ENCODE data around the gene SNTB2.
"Not testable (repeated sequence)": the region's sequence is repeated elsewhere in the genome, so short reads cannot be mapped to it uniquely, and the experiment has no call there.

Gene SNTB2

DNA sequence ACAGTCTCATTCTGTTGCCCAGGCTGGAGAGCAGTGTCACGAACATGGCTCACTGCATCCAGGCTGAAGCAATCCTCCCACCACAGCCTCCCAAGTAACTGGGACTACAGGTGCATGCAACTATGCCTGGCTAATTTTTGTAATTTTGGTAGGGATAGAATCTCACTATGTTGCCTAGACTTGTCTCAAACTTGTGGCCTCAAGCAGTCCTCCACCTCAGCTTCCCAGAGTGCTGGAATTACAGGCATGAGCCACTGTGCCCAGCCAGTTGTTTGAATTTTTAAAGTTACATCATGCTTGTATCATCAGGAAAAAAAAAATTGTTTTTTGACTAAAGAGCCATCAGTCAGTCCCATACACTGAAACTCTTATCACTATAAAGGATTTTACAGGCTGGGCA is 107.1 kb downstream of the SNTB2 start:
- DNase-seq, result no peak

DNA sequence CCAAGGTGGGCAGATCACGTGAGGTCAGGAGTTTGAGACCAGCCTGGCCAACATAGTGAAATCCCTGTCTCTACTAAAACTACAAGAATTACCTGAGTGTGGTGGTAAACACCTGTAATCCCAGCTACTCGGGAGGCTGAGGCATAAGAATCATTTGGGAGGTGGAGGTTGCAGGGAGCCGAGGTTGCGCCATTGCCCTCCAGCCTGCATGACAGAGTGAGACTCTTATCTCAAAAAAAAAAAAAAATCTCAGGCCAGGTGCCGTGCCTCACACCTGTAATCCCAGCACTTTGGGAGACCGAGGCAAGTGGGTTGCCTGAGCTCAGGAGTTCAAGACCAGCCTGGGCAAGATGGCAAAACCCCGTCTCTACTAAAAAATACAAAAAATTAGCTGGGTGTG is 109.8 kb downstream of the SNTB2 start:
- not testable (repeated sequence) for DNase-seq

DNA sequence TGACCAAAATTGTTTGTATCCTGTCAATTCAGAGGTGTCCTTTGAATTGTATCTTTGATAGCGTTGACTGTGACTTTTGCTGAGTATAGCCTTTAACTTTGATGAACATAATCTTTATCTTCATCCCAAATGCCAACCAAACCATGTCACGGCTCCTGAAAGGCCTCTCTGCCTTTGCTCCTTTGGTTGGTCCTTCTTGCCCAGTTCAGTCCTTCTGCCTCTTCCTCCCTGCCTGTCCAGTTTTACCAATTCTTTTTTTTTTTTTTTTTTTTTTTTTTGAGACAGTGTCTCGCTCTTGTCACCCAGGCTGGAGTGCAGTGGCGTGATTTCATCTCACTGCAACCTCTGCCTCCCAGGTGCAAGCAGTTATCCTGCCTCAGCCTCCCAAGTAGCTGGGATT is 111.3 kb downstream of the SNTB2 start:
- DNase-seq, result no peak

DNA sequence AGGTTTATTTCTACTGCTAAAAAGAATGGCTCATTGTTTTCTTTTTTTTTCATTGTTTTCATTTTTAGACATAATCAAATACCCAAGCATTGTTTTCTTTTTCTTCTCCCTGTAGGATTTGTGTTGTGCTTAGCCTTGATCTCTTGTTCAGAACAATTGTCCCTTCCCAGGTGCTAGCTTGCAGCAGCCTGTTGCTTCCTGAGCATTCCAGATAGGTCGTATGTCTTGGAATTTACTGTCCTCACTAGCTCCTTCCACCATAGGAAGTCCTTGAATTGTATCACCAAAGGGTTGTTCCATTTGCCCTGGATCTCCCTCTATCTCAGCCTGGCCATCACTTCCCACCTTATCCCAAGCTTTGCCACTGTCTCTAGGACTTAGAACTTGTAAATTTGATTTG is 114.2 kb downstream of the SNTB2 start:
- no peak for DNase-seq

DNA sequence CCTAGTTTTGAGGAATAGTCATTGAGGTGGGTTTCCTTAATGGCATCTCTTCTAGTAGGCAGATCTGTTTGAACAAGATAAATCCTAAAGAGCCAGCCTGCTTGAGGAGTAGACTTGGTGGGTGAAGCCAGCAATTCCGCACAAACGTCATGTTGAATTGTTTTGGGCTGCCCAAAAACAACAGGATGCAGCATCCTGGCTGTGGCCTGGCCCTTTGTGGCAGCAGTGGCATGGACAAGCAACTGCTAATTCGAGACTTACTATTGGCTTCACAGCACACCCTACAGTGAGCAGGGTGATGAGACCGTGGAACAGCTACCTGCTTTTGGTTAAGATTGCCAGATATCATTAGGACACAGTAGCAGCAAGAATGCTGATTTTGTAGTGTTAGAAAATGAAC is 114.9 kb downstream of the SNTB2 start:
- no peak for DNase-seq

DNA sequence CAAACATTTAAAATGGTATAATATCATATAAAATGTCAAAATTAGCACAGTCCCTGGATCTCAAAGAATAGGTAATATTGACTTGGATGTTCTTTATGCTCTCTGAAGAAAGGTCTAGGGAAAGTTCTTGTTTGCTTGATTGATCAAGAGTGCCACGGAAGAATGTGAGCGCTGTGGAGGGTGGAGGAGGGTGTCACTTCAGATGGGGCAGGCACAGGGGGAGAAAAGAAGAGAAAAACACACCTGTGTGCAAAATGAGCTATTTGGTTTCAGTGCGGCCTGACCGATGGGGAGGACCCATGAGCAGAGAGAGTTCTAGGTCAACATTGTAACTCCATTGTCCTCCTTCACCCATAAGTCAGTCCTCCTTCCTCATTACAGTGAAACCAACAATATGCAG is 115.3 kb downstream of the SNTB2 start:
- no peak for DNase-seq

DNA sequence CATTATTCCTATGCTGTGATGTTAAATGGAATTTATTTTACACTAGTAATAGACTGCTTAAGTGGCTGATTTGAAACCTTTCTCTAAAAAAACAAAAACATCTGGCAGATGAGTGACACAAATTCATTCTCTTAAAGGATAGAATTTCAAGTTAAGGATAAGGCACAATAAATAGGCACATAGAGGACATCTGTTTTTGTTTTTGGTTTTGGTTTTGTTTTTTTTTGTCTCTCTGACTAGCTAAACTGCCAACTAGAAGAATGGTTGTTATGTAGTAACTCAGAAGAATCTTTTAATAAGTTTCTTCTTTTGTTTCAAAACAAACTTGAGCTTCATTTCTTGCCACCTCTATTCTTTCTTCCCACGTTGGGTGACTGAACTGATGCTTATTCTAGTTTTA is 119.1 kb downstream of the SNTB2 start:
- no peak for DNase-seq

DNA sequence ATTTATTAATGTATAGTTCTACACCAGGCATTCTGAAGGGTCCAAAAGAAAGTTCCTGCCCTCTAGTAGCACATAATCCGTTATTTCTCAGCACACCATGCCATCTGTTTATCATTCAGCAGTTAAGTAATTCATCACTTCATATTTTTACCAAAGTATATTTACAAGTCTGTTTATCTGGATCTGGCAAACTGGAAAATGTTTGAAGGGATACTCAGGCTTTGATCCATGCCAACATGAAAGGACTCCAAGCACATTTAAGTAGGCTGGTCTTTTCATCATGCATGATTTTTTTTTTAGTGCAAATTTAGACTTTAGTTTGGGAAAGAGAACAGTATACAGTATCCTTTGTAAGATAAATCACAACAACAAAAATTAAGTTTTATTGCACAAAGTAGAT is 120.1 kb downstream of the SNTB2 start:
- DNase-seq, result no peak

DNA sequence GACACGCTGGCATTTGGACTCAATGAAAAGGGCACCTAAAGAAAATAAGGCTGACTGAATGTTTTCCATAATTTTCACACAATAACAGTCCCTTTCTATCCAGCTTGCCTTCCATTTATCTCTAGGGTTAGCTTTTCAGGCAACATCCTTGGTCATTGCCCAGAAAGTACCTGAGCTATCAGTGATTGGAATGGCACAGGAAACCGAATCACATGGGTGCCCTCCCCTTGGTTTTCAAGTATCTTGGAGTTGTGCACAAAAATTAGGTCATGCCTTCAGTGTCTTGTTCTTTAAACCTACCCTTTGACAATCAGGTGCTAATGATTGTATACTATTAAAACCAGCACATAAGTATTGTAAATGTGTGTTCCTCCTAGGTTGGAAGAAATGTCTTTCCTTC is 120.9 kb downstream of the SNTB2 start:
- DNase-seq, result no peak

DNA sequence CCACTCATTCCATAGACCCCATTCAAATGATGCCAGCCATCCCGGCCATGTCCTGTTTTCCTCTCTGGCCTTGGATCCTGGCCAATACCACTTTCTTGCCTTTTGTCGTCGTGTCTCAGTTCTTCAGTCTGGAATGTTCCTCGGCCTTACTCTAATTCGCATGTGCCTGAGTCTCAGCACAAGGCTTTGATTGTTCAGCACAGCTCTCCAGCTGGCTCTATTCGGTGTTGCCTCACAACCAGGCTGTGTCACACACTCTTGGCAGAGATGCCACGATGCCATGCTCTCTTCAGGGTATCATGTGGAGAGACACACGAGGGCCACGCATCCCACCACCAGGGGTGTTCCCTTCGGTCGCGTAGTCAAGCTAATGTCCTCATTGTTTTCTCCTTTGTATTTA is 122.4 kb downstream of the SNTB2 start:
- no peak for DNase-seq

DNA sequence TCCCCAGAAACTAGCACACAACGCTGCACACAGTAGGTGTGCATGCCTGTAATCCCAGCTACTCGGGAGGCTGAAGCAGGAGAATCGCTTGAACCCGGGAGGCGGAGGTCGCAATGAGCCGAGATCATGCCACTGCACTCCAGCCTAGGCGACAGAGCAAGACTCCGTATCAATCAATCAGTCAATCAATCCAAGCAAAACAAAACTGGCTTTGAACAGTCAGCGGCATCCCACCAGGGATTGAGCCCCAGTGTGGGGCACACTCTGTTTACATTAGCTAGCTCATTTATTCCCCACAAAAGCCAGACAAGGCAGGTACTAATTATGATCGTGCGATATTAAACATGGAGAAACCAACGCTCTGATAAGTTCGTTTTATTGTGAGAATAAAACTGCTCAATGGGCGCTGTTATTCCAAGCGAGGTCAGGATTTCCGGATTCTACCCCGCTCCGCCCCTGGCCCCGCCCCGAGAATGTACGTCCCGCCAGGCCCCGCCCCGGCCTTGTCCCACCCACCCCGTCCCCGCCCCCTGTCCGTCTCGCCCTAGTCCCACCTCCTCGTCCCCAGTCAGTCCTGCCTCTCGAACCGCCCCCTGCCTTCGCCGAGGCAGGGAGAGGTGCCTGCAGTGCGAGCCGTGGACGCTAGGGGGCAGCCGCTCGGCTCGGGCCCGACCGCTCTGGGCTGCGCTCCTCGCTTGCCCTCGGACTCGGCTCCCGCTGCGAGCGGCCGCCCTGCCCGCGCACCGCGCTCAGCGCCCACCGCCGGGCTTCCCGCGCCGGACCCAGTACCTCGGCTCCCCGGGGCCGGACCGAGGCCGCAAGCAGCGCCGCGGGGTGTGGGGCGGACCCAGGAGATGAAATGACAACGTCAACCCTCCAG is 123.9 kb downstream of the SNTB2 start, which contains the start of gene VPS4A:
Gene VPS4A (plus strand): TSS at position 698 of the 880 bp plus-strand sequence. CDS start 162 bp downstream, at position 860.
- DNase-seq, result peak; percentile 82

DNA sequence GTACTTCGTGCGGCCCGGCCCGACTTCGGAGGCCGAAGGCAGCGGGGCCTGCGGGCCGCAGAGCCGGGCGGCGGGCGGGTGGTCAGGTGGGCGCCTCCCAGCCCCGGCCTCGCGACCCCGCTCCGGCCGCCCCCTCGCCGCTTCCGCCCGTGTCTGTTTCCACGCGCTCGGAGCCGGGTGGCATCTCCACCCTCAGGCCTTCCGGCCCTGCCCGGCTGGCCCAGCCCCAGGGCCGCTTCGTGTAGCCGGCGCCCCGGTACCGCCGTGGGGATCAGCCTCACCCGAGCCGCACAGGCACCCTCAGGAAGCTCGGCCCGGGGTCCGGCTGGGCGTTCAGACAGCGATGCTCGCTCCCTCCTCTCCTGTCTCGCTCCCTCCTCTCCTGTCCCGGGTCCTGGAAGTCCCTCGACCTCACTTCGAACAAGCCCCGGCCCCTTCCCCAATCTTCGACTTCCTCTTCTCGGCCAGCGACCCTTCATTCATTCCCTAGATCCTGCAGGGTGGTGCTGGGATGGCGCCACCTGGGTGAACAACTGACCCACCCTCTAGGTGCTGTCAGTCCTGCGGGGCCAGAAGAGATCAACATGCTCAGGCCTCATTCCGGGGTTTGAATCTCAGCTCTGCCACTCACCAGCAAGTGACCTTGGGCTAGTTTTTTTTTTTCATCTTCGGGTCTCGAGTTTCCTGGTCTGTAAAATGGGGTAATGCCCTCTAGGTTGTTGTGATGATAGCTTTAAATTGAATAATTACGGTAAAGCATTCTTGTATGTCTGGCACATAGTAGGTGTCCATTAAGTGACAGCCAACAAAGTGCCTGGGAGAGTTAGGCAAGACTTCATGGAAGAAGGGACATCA is 124.8 kb downstream of the SNTB2 start:
- no peak for DNase-seq

DNA sequence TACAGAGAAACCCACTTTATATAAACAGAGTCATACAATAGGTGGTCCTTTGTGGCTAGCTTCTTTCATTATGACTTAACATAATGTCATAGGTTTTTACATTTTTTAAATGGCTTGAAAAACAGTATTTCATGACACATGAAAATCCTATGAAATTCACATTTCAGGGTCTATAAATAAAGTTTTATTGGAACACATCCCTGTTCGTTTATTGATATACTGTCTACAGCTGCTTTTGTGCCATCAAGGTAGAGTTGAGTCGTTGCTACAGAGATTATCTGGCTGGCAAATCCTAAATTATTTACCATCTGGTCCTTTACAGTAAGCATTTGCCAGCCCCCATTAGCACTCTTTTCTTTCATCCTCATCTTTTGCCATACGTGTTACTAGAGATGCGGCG is 126.5 kb downstream of the SNTB2 start:
- DNase-seq, result no peak

DNA sequence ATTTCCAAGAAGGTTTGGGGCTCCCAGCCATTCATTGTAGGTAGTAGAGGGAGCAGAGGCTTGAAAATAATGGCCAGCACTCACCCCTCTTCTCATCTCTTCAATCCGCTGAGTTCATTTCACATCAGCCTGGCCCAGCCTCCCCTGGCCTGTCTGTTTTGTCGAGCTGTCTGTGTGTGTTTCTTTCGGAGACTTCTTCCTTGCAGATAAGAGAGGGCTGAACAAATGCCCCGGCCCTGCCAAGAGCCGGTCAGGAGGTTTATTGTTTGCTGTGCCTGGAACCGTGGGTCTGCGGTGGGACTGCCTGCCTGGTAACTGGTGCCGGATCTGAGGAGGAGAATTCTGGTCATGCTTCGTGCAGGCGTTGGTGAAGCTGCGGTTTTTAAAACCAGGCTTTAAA is 127.6 kb downstream of the SNTB2 start:
- no peak for DNase-seq

DNA sequence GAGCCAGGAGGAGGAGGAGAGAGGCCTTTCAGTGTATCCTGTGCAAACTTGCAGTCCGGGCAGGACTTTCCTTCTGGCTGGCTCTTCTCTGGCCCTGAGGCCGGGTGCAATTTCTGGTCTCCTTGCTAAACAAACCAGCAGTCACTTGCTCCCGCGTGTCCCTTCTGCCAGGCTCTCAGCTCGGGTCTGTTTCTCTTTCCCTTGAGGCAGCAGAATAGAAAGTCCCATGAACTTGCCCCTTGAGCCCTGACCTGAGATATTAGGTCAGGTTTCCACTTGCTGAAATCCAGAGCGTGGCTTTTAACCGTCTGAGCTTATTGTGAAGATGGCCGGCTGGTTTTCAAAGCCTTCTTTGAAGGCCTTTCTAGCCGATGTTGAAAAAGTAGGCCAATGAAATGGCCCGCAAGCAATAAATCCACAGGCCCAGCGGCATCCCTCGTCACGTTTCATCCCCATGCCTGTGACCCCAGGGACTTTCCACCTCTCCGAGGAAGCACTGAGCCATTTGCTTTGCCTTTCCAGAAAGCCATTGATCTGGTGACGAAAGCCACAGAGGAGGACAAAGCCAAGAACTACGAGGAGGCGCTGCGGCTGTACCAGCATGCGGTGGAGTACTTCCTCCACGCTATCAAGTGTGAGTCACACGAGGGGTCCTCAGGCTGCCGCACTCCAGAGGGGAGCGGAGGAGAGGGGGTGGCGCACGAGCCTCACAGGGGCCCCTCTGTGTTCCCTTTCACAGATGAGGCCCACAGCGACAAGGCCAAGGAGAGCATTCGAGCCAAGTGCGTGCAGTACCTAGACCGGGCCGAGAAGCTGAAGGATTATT is 128.7 kb downstream of the SNTB2 start:
- DNase-seq, result no peak

DNA sequence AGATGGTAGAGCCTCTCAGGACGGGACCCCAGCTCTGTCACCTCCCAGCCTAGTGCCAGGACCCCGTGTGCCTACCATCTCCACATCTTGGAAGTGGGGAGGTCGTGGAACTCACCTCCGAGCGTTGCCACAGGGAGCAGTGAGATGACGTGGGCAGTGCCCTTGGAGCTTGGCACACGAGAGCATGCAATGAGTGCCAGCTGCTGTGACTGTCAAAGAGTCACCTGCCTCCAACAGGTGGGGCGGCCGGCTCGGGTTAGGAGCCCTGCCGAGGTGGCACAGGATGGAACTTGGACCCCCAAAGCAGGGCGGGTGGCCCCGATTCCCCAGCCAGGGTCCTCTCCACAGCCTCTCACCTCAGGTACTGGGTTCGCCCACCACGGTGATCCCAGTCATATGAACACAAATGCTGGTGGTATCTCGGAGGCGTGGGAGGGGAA is 129.7 kb downstream of the SNTB2 start:
- no peak for DNase-seq

DNA sequence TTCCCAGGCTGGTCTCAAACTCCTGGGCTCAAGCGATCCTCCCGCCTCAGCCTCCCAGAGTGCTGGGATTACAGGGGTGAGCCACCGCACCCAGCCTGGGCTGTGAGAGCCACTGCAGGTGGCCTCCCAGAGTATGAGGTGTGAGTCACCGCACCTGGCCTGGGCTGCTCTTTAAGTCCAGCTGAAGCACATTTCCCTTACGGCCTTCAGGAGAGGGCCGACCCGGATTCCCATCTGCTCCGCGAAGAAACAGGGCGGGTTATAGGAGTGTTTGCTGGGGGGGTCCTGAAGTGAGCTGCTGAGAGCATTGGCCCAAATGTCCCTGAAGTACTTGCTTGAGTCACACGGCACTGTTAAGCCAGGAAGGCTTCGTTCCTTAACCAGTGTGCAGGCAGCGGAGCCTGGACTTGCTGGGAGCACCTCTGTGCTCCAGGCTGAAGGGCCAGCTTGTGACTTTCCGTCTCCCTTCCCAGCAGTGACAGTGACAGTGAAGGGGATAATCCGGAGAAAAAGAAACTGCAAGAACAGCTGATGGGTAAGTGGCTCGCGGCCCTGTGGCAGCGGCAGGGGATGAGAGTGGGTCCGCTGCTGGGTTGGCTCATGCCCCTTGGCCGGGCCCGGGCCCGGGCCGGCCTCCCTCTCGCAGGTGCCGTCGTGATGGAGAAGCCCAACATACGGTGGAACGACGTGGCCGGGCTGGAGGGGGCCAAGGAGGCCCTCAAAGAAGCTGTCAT is 131.4 kb downstream of the SNTB2 start:
- no peak for DNase-seq

DNA sequence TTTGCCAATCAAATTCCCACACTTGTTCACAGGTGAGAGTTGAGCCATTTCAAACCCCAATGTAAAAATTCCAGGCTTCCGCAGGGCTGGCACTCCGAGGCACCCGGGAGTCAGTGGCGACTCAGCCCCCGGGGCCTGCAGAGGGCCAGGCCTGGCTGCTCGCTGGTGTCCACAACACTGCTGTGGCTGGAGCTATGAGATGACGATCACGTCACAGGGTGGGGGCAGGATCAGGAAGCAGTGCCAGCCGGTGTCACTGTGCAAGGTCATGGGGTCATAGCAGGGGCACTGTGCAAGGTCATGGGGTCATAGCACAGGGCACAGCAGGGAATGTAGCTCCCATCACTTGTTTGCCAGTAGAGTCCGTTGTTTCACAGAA is 131.9 kb downstream of the SNTB2 start:
- no peak for DNase-seq

DNA sequence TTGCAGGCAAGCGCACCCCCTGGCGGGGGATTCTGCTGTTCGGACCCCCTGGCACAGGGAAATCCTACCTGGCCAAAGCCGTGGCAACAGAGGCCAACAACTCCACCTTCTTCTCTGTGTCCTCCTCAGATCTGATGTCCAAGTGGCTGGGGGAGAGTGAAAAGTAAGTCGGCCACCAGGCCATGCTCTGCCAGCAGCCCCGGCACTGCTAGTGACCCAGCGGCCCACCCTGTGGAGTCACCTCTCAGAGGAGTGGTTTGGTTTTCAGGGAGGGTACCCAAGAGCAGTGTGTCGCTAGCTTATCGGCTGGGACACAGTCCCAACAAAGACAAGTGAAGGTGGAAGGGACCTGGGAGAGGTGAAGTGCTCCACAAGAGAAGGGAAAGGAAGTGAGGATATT is 132.4 kb downstream of the SNTB2 start:
- no peak for DNase-seq

DNA sequence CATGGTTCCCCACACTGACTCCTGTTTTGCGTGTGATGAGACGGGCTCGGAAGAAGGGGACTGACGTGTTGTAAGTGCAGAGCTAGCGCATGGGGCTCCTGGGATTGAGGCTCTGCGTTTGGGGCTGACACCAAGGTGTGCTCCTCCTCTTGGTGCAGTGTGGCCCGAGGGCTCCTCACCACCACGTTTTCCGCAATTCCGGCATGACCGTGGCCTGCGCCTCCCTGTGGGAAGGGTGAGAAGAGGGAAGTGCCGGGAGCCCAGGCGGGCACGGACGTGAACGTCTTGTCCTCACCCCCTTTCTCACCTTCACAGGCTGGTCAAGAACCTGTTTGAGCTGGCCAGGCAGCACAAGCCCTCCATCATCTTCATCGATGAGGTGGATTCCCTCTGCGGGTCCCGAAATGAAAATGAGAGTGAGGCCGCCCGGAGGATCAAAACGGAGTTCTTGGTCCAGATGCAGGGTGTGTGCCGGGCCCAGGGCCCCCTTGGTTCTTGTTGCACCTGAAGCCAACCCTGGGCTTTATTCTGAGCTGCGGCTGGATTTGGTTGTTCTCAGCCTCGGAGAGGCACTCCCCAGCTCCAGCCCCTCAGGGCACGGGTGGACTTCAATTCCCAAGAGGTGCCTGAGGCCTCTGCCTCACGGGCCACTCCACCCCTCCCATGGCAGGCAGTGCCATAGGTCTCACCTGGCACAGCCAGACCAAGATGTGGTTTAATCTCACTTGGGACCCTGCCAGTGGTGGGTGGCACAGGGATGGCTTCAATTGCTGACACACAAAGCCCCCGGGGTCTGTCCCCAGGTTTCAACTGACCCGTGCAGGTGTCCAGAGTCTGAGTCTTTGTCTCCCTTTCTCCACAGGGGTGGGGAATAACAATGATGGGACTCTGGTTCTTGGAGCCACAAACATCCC is 133.1 kb downstream of the SNTB2 start:
- no peak for DNase-seq

DNA sequence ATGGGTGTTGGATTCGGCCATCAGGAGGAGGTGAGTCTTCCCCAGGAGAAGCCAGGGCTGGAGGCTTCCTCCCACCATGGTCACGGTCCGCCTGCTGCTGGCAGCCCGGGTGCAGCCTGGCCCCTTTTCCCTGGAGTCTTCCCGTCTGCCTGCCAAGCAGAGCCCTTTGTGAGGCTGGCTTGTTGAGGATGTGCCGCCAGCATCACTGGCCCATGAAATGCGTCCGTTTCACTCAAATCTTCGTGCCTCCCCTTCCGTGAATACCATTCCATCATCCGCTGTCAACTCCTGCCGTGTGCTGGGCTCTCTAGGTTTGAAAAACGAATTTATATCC is 133.7 kb downstream of the SNTB2 start:
- no peak for DNase-seq

All from NCI-H510A (cell line).